H54 (cell line): ENCODE results near the gene PFKL.

Experiments used
- DNase-seq: peaks from one replicate; pipeline ENCODE4 v3.0.0; 2011; ENCODE audit warnings: low spot score, mixed read lengths; ENCODE audit not compliant: insufficient read length
- FAIRE-seq: peaks from 3 replicates; lab custom pipeline; 2011; peaks lifted over from hg19 to GRCh38; lab: Jason Lieb, UNC
- POLR2A ChIP-seq: IDR thresholded peaks from 2 replicates; pipeline ENCODE4 v1.6.1; 2011; ENCODE audit warnings: low read depth, mild to moderate bottlenecking, low read length

Gene PFKL

GRCh38 chr21:44286086-44286715 lies 13.7 kb upstream of the PFKL start:
- no peak for TF ChIP-seq POLR2A
- FAIRE-seq (no peak), DNase-seq (no peak)

DNA sequence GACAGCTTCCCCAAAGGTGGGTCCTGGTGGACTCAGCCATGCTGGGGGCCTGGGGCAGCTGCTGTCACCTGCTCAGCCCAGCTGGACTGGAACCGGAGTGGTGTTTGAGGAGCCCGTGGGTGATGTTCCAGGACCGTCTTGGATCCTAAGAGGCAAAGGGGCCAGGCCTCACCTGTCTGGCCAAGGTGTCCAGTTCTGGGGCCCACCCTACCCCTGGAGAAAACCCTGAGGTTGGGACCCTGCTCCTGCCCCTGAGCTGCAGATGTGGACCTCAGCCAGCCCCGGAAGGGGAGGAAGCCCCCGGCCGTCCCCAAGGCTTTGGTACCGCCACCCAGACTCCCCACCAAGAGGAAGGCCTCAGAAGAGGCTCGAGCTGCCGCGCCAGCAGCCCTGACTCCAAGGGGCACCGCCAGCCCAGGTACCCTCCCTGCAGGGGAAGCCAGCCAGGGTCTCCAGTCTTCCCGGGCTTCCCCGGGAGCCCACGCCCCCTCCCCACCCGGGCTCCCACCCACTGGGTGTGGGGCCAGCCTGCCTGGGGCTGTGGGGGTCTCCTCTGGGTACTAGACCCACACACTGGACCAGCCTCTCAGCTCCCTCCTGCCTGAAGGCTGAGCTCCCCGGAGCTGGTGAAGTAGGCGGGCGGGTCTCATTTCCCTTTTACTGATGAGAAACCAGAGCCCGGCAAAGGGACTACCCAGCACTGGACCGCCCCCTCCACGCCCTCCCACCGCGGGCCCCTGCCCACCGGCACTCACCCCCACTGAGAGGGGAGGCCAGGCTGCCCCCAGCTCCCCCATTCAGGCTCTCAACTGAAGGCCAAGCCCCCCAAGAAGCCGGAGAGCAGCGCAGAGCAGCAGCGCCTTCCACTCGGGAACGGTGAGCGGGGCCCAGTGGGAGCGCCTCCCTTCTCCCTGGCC lies 12.9 kb upstream of the PFKL start:
- DNase-seq (no peak), FAIRE-seq (no peak)
- no peak for TF ChIP-seq POLR2A

DNA sequence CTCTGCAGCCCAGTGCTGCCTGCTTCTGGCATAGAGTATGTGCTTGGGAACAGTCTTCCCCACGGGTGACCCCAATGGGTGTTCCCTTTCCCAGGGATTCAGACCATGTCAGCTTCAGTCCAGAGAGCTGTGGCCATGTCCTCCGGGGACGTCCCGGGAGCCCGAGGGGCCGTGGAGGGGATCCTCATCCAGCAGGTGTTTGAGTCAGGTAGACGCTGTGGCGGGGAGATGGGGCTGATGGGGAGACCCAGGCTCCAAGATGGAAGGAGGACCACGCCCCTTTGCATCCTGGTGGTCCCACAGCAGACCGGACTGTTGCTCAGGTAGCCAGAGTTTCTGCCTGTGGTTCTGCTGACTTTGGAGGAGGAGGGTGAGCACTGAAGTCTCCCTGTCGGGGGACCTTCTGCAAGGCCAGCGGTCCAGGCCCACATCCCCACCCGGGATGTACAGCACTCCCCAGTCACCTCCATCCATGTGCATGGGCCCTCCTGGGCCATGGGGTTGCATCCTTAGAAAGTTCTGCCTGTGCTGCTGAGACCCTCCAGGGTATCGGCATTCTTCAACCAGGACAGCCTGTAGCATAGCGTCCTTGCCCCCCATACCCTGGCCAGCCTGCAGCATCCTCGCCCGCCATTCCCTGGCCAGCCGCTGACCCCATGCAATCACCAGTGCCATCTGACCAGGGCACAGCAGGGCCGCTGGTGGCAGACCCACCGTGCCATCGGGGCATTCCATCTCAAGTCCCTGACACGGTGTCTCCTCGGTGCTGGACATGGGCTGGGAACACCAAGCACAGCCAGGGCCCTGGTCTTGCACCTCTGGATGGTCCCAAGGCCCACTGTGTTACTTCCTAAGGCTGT lies 11.4 kb upstream of the PFKL start:
- FAIRE-seq: no peak
- TF ChIP-seq POLR2A: no peak
- DNase-seq: no peak

- FAIRE-seq: no peak
- no peak for TF ChIP-seq POLR2A
- no peak for DNase-seq
These were observed 10.4 kb upstream of the PFKL start for GRCh38 chr21:44289381-44290010.

DNA sequence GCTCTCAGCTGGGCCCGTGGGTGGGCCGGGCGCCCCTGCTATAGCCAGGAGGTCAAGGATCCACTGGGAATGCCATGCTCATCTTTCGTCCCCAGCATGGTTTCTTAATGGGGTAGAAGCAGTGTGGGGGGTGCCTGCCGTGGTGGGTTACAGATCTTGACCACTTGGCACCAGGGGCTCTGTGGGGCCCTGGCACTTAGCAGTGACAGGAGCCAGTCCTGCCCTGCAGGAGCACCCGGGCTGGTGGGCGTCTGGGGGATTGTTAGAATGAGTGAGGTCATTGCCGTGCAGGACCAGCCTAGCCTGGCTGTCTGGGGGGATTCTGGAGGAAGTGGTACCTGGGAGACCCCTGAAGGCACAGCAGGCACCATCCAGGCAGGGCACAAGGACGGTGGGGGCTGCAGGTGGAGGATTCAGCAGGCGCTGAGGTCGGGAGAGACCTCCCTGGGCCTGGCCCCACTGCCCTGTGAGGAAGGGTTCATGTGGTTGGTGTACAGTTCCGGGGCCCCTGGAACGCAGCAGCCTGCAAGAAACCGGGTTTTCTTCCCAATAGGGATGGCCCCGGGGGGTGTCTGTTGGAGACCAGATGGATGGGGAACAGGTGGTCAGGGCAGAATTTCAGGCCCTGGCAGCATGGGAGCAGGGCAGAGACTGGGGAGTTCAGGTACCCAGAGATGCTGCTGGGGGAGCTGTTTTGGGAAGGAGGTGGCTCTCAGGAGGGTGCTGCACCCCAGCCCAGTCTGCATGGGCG lies 9.4 kb upstream of the PFKL start:
- DNase-seq (no peak), FAIRE-seq (no peak)
- TF ChIP-seq POLR2A: no peak

DNA sequence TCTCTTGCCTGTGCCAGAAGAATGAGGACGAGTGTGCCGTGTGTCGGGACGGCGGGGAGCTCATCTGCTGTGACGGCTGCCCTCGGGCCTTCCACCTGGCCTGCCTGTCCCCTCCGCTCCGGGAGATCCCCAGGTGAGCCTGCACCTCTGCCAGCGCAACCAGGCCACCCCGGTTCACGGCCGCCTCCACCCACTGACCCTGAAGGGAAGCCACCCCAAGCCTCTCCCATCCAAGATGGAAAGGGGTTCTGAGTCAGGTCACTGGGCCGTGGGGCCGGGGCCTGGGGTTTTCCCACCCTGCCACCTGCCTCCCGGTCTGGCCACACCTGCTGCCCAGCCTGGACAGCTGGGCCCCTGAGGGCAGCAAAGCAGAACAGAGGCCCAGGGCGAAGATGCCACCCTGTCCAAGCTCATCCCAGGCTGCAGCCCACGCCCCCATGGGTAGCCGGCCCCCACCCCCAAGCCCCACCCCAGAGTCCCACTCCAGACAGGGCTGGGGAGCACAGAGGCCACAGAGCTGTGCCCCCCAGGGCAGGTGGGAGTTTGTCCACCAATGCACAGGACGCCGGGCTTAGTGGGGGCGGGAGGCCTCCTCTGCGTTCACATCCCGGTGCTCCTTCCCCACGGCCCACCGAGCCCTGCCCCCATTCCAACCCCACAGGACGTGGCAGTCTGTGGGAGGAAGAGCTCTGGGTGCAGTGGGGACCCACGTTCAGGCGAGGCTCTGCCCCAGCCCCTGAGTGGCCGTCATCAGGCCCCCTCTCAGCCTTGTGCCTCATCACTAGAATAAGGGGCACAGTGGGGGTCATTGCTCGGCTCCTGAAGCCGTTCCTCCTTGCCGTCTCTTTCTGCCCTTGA lies 8.5 kb upstream of the PFKL start:
- no peak for TF ChIP-seq POLR2A
- no peak for FAIRE-seq
- no peak for DNase-seq

DNA sequence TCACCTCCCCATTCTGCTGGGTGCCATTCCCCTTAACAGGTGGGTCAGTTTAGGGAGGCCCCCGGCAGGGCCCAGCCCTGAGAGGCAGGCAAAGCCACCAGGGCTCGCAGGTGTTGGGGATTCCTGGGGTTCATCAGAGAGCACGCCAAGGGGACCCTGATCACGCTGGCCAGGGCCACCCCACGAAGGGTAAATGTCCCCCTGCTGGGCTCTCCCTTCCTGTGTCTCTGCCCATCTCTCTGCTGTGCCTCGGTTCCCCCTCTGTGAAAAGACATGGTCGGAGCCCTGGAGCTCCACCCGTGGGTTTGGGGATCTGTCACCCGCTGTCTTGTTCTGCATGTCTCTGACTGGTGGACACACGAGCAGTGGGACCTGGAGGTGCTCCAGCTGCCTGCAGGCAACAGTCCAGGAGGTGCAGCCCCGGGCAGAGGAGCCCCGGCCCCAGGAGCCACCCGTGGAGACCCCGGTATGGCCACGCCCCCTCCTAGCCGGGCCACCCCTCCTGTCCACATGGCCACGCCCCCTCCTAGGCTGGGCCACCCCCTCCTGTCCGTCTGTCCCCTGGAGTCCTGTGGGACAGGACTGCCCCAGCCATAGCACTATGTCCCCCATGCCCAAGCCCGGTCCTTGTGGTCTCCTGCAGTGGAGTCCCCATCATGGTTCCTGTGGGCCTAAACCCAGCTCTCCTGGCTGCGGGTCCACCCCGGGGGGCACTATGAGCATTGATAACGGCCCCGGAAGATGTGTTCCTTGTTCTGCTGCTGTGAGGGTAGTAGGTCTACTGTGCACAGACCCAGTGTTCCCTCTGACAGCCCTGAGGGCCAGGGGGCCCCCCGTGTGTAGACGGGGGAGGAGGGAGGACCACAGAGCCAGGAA lies 7.7 kb upstream of the PFKL start:
- no peak for TF ChIP-seq POLR2A
- DNase-seq (no peak), FAIRE-seq (no peak)

- no peak for TF ChIP-seq POLR2A
- DNase-seq (no peak), FAIRE-seq (no peak)
These were observed 7.0 kb upstream of the PFKL start for GRCh38 chr21:44292812-44293195.

- TF ChIP-seq POLR2A: no peak
These were observed 6.2 kb upstream of the PFKL start for GRCh38 chr21:44293551-44294231.

DNA sequence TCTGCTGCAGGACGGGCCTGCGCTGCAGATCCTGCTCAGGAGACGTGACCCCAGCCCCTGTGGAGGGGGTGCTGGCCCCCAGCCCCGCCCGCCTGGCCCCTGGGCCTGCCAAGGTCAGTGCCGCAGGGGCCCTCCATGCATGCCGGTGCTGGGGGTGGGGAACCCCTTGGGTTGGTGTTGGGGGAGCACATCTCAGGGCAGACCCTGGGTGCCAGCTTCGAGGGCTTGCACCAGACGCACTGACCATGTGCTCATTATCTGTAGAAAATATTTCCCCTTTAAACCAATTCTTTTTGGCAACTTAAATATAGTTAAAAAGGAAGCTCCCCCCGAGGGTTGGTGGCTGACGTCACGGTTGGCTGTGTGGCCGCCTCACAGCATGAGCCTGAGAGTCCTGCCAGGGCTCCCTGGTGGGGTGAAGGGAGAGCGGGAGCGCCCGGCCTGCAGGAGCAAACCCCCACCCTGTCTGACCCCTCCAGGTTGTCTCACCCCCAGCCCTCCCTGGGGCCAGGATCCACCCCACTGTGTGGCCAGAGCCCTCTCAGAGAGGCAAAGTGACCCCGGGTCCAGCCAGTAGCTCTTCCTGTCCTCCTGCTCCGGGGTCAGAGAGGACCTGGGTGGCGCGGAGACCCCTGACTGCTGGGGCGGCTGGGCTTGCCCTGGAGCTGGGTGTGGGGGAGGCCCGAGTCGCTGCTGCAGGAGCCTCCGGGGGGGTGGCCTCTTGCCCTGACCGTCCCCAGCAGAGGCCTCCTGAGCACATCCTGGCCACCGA lies 5.3 kb upstream of the PFKL start:
- TF ChIP-seq POLR2A: no peak
- FAIRE-seq (no peak), DNase-seq (peak; percentile 95)

More at GRCh38 chr21:44293551-44294231, 6.2 kb upstream of the PFKL start:
- DNase-seq (no peak), FAIRE-seq (no peak)
